ENCODE results near the gene FLYWCH1. TPM values are rescaled to one million over a fixed set of nuclear protein-coding genes. Genes with fewer than 3 reads are reported as not detected.

Gene FLYWCH1
- total and polyA plus RNA-seq, 9 of the 15 experiments (the other 6 are each of a cell fraction or from before 2014, with no cell fraction given), result 0.18 to 33.6 (median 11.3) TPM

DNA sequence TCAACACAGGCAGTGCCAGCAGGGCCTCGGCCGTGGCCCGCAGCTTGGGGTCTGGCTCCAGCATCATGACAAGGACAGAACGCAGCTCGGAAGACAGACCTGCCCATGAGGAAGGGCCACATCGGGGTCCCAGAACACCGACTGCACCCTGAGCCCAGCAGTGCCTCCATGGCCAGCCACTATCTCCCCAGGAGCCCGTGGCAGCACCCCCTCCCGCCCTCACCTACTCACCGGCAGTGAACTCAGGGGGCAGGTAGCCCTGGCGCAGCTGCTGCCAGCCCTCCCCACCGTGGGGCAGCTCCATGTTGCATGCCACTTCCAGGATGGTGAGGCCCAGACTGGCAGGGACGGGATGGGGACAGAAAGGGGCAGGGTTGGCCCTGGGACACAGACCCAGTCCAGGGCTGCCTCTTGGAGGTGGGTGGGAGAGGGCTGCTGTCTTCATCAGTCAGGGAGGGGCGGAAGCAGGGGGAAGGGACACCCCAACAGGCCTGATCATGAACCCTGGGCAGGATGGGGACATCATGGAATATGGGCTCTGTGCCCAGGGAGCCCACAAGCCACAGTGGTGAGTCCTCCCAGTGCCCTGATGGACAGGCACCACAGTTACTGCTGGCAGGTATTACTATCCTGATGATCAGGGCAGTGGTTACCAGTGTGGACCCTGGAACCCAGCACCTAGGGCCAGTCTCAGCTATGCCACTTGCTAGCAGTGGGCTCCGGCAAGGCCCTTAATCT is 62.8 kb downstream of the FLYWCH1 start:
- DNase-seq (ENCODE audit: extremely low read depth in 1 of 4, low spot score in 3 of 4) (no peak), ATAC-seq (no peak), FAIRE-seq (no peak)
- no peak overlapping the region for H2AFZ ChIP-seq (ENCODE audit: low read depth, low read length)
- H3K9me1 ChIP-seq (ENCODE audit: control insufficient read depth, insufficient read depth, low read length), result peaks cover 3% of the 10 kb centered on the region
- BruUV-seq (replicated peaks), result no TSS peak
- no peaks in the 10 kb centered on the region for H3K27me3 ChIP-seq (ENCODE audit: control insufficient read depth in 2 of 2, insufficient read depth in 2 of 2, low read length in 2 of 2)
- no peak for TF ChIP-seq HSF4 (CRISPR knock-in tag; IDR thresholded peaks at IDR 0.05; ENCODE audit: borderline replicate concordance)
- TF ChIP-seq POLR2A (conservative IDR thresholded peaks at IDR 0.05), result peak; percentile 57
- TF ChIP-seq RBFOX2 (IDR thresholded peaks at IDR 0.05; ENCODE audit: low read depth, low read length), result peak; percentile 18; the same call in 1 of the 2 replicates
- no peak for TF ChIP-seq ZNF217 (CRISPR knock-in tag; IDR thresholded peaks at IDR 0.05)
- peak; percentile 82; the same call in 1 of the 2 replicates for TF ChIP-seq POLR2AphosphoS2 (IDR thresholded peaks at IDR 0.05; ENCODE audit: low read length)
- peak; percentile 42 for TF ChIP-seq SUPT5H (IDR thresholded peaks at IDR 0.05)
- peak; percentile 71 for TF ChIP-seq POLR2G (IDR thresholded peaks at IDR 0.05; ENCODE audit: low read depth, low read length)
- peak; percentile 78 for TF ChIP-seq SIRT6 (IDR thresholded peaks at IDR 0.05; ENCODE audit: low read depth, low read length)
- in situ Hi-C loops (cut with MboI) (no loop called here), intact Hi-C loops (cut with micrococcal nuclease) (no loop called here)
- H3K27ac ChIP-seq (ENCODE audit: extremely low read depth, low read depth, low read length), result no peak overlapping the region
- H3K4me3 ChIP-seq, result no peak overlapping the region
- H3K4me2 ChIP-seq (ENCODE audit: insufficient read depth, low read length), result no peak overlapping the region
- peaks cover 84% of the 10 kb centered on the region; the same call in 2 of the 3 replicates for H3K36me3 ChIP-seq (ENCODE audit: control insufficient read depth, insufficient read depth, low read length)
- peaks cover 51% of the 10 kb centered on the region for H3K79me2 ChIP-seq (ENCODE audit: control insufficient read depth, insufficient read depth, low read length)
- H3K9me3 ChIP-seq (replicated peaks; ENCODE audit: control insufficient read depth, insufficient read depth, low read depth, low read length), result no peaks in the 10 kb centered on the region
- WGBS (ENCODE audit: insufficient coverage, low coverage, missing lambda C conversion rate), result 94% methylated on average over 15 of the region's 15 CpGs
- H4K20me1 ChIP-seq (replicated peaks; ENCODE audit: control insufficient read depth, insufficient read depth, low read length), result peaks cover 25% of the 10 kb centered on the region
- peaks cover 9 to 92% of the 10 kb centered on the region in 2 experiments; a peak in 4 of 5 replicates for H3K4me1 ChIP-seq (replicated peaks in 1 of 2; ENCODE audit: control insufficient read depth in 2 of 2, insufficient read depth in 2 of 2, low read length in 2 of 2)
- H3K9ac ChIP-seq (ENCODE audit: insufficient read depth in 1 of 2, low read depth in 2 of 2, low read length in 2 of 2), result peak overlapping the region in 1 of 2 experiments; percentile 81; a peak in 2 of 4 replicates
- POLR2A ChIA-PET, result interaction anchor here (0.6 to 1.8 kb wide), 6 partner anchors 9 to 170 kb away, joined by 3 to 8 read pairs (median 4); no protein-coding TSS in a partner anchor
- CTCF ChIA-PET (ENCODE audit: low intra/inter-chr PET ratio), result no interaction called here

All from K562 (cell line).